HL-60 (cell line): ENCODE data around the gene DCAF11.

ENCODE experiments used
- DNase-seq, 2 experiments: peaks; one replicate each; pipeline ENCODE4 v3.0.0-alpha.2; 2010 to 2020; ENCODE audit warnings: low read depth in 1 of 2, low spot score in 1 of 2
- H3K27ac ChIP-seq: fragments of 250-450 bp; sonication (Bioruptor Pico); replicated peaks from 2 replicates; pipeline ENCODE4 v1.5.1; 2020; ENCODE audit warnings: mild to moderate bottlenecking, moderate library complexity
- H3K27me3 ChIP-seq: fragments of 250-450 bp; sonication (Bioruptor Pico); 2 replicates; pipeline ENCODE4 v1.5.1; 2021; ENCODE audit warnings: mild to moderate bottlenecking, moderate library complexity; ENCODE audit not compliant: insufficient read depth, poor library complexity, severe bottlenecking
- H3K4me3 ChIP-seq: replicated peaks from 2 replicates; pipeline ENCODE4 v1.5.1; 2011; ENCODE audit warnings: mild to moderate bottlenecking, control low read depth, low read length; ENCODE audit not compliant: insufficient read depth
- GABPA ChIP-seq: IDR thresholded peaks from 2 replicates; pipeline ENCODE4 v1.6.1; 2012; ENCODE audit warnings: low read depth
- POLR2AphosphoS5 ChIP-seq: IDR thresholded peaks from 2 replicates; pipeline ENCODE4 v1.6.1; 2012; ENCODE audit warnings: low read depth
- REST ChIP-seq: IDR thresholded peaks from 2 replicates; pipeline ENCODE4 v1.6.1; 2012; ENCODE audit warnings: low read depth; ENCODE audit not compliant: insufficient replicate concordance
- SPI1 ChIP-seq: IDR thresholded peaks from 2 replicates; pipeline ENCODE4 v1.6.1; 2012; ENCODE audit warnings: low read depth, mild to moderate bottlenecking, borderline replicate concordance
- TF ChIP-seq, protein P1 (sequence below): IDR thresholded peaks from one replicate; pipeline ENCODE4 v1.5.1; 2011; ENCODE audit warnings: low read length, control low read depth, inconsistent platforms; ENCODE audit not compliant: insufficient read depth

The DCAF11 gene

GRCh38 chr14:24074625-24075484 is 39.7 kb upstream of the DCAF11 start:
- H3K4me3 ChIP-seq: no peak overlapping the region
- H3K27me3 ChIP-seq: no peaks in the 10 kb centered on the region
- H3K27ac ChIP-seq: no peak overlapping the region
- DNase-seq: no peak
- TF ChIP-seq REST (no peak), GABPA (no peak), POLR2AphosphoS5 (no peak), SPI1 (no peak)
- TF ChIP-seq, protein P1, sequence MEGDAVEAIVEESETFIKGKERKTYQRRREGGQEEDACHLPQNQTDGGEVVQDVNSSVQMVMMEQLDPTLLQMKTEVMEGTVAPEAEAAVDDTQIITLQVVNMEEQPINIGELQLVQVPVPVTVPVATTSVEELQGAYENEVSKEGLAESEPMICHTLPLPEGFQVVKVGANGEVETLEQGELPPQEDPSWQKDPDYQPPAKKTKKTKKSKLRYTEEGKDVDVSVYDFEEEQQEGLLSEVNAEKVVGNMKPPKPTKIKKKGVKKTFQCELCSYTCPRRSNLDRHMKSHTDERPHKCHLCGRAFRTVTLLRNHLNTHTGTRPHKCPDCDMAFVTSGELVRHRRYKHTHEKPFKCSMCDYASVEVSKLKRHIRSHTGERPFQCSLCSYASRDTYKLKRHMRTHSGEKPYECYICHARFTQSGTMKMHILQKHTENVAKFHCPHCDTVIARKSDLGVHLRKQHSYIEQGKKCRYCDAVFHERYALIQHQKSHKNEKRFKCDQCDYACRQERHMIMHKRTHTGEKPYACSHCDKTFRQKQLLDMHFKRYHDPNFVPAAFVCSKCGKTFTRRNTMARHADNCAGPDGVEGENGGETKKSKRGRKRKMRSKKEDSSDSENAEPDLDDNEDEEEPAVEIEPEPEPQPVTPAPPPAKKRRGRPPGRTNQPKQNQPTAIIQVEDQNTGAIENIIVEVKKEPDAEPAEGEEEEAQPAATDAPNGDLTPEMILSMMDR: no peak

- DNase-seq: no peak
- Histone ChIP-seq H3K4me3 (no peak overlapping the region), H3K27ac (no peak overlapping the region), H3K27me3 (peaks cover 3% of the 10 kb centered on the region)
- TF ChIP-seq, protein P1: no peak
- no peak for TF ChIP-seq POLR2AphosphoS5
- TF ChIP-seq SPI1: no peak
- TF ChIP-seq GABPA: no peak
- no peak for TF ChIP-seq REST
Measured at GRCh38 chr14:24075485-24076301, 38.9 kb upstream of the DCAF11 start.

DNA sequence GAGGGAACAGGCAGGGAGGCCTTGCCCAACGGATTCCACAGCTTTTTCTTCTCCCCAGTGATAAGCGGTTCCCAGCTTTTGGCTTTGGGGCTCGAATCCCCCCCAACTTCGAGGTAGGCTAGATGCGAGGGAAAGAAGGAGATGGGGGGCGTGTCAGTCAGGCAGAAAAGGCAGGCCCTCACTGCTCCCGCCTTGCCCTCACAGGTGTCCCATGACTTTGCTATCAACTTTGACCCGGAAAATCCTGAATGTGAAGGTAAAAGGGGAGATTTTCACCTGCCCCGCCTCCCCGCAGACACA is 38.3 kb upstream of the DCAF11 start:
- Histone ChIP-seq H3K27ac (no peak overlapping the region), H3K27me3 (peaks cover 3% of the 10 kb centered on the region), H3K4me3 (no peak overlapping the region)
- no peak for DNase-seq
- TF ChIP-seq POLR2AphosphoS5: no peak

- DNase-seq: no peak
- H3K27me3 ChIP-seq: peaks cover 11% of the 10 kb centered on the region
- H3K27ac ChIP-seq: no peak overlapping the region
- TF ChIP-seq, protein P1: no peak
- TF ChIP-seq SPI1 (no peak), GABPA (no peak), REST (no peak), POLR2AphosphoS5 (no peak)
- H3K4me3 ChIP-seq: no peak overlapping the region
Measured at GRCh38 chr14:24077086-24077485, 37.5 kb upstream of the DCAF11 start.
